Measurements from ENCODE around the gene SUGT1.
"Not testable (repeated sequence)": the region's sequence is repeated elsewhere in the genome, so short reads cannot be mapped to it uniquely, and the experiment has no call there.

Gene SUGT1

GRCh38 chr13:52652196-52652979 is at the start of gene SUGT1:
SUGT1 (plus strand) TSS chr13:52652836; CDS start chr13:52652921, 85 bp downstream.
- peak; percentile 89 to 95 (median 94) for DNase-seq

DNA sequence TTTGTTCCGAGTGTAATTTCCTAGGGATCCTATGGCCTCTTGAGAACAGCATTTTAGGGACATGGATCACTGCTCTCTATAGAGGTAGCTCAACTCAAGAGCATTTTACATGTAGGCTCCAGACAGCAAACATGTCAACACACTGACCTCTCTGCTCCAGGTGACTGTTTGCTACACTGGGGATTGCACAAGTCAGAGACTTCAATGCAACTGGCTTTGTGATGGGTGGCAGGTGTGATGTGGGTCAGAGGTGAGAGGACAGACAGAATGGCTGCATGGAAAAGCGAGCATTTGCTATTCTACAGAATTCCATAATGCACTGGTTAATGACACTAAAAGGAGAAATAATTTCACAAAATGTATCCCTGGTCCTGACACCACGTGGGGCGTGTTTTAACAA is 49.3 kb upstream of the SUGT1 start:
- DNase-seq = not testable (repeated sequence)

- not testable (repeated sequence) for DNase-seq
Observed at GRCh38 chr13:52606126-52606525, 46.5 kb upstream of the SUGT1 start.

DNA sequence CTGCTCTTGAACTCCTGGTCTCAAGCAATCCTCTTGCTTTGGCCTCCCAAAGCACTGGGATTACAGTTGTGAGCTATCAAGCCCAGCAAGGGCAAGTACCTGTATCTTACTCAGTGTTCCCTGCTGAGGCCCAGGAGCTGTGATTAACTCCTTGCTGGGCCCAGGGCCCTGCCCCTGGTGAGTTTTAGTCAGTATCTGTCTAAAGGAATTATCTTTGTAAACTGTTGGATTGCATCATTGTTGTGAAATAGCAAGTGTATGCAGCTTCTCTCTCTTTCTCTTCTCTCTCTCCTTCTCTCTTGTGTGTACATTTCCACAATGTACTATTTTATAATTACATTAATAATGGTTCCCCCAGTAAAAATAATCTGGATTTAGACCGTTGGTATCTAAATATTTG is 45.8 kb upstream of the SUGT1 start:
- DNase-seq = not testable (repeated sequence)

DNA sequence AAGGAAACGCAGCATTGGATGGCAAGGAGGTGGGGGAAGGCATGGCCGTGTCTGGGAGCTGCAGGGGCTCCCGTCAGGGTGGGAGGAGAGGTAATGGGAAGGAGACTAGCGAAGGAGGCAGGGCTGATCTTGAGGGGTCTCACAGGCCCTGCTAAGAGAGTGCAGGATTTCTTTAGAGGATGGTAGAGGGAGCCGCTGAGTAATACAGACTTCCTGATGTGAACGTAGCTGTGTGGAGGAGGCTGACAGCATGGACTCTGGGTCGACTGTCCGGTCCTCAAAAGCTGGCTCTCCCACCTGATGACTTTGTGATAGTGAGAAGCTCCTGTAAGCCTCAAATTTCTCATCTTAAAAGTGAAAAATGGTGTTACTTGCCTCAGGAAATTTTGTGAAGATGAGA is 44.5 kb upstream of the SUGT1 start:
- DNase-seq = not testable (repeated sequence)

DNA sequence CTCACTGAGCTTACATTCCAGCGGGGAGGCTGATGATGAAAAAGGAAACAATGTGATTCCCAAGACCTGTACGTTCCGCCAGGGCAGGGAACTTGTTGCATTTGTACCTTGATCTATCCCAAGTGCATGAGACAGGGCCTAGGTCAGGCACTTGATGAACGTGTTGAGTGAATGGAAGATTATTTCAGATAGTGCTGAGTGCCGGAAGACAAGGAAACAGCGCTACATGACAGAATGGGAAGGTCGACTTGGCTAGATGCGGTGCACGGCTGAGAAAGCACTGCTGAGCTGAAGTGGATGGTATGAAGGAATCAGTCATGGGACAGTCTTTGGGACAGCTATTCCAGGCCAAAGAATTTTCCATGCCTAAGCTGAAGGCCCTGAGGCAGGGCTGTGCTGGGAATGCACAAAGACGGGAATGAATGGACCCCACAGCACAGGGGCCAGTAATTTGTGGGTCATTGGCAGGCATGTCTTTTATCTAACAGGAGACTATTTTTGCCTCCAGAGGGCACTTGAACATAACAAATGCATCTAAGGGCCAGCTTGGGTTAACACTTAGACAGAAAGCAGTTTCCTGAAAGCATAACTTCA is 43.5 kb upstream of the SUGT1 start:
- DNase-seq = peak in 3 of 6 experiments; percentile 5 to 11 (median 6)

DNA sequence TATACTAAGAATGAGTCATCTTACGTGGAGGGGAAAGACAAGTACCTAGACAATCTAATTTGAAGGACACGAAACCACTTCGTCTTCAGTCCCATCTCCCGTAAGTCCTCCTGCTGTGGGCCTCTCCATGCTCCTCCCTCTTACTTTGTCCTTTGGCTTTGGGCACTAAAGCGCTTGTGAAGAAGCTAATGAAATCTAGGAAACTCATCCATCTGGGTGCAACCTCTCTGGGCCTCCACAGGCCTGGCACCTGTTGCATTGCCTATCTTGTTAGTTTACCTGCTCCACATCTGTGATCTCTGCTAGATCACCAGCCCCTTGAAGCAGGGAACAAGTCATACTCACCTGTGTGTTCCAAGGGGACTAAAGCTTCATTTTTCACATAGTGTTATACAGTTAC is 42.5 kb upstream of the SUGT1 start:
- DNase-seq = not testable (repeated sequence)

DNA sequence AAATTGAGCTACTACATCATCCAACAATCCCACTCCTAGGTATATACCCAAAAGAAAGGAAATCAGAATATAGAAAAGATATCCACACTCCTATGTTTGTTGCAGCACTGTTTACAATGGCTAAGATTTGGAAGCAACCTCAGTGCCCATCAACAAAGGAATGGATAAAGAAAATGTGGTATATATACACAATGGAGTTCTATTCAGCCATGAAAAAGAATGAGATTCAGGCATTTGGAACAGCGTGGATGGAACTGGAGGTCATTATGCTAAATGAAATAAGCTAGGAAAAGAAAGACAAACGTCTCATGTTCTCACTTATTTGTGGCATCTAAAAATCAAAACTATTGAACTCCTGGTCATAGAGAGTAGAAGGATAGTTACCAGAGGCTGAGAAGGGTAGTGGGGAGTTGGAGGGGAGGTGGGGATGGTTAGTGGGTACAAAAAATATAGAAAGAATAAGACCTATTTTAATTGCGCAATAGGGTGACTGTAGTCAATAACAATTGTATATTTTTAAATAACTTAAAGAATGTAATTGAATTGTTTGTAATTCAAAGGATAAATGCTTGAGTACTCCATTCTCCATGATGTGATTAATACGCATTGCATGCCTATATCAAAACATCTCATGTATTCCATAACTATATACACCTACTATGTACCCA is 37.4 kb upstream of the SUGT1 start:
- no peak for DNase-seq

- no peak for DNase-seq
Observed at GRCh38 chr13:52615812-52616211, 36.8 kb upstream of the SUGT1 start.

GRCh38 chr13:52617070-52618060 is 35.3 kb upstream of the SUGT1 start:
- DNase-seq = peak; percentile 63 to 87 (median 72)

DNA sequence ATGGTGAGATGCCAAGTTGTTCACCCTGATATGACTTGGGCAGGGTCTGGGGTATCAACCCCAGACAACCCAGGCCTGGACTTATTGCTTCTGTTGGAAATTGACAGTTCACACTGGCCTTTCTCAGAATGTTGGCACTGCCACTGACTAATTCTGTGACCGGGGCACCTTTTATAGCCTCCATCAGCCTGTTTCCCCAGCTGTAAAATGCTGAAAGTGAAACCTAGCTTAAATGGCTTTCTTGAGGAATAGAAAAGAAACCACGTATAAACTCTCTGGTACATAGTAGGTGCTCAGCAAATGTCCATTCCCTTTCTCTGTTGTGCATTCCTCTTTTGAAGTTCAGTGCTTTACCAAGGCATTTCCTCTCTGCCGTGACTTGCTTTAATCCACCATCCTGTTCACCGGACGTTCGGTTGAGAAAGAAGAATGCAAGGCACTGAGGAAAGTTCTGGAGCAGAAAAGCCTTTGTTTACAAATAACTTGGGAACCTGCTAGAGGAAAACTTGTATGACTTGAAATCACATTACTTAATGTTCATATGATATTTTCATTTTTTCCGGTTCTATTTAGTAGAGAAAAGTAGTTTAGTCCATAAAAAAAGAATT is 21.4 kb upstream of the SUGT1 start:
- DNase-seq = not testable (repeated sequence)

DNA sequence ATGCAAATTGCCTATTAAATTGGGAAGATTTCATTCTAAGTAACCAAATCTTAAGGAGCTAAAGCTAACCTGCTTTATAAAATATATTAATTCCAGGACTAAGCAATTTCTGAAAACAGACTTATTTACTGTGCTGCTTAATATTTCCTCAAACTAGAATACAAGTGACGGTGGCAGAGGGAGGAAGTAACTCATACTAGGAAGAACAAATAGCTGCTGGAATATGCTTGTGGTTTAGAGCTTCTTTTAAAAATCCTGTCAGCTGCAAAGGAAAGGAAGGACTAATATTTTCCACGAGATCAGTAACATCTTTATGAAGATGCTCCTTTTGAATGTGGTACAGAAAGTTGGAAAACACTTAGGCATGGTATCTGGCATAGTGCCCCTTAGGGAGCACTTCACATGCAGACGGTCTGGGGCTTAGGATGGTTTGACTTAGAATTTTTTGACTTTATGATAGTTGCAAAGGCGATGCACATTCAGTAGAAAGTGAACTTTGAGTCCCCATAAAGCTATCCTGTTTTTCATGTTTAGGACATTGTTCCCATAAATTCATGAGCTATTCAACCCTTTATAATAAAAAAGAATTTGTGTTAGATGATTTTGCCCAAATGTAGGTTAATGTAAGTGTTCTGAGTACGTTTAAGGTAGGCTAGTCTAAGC is 13.8 kb upstream of the SUGT1 start:
- no peak for DNase-seq

GRCh38 chr13:52642131-52642530 is 10.5 kb upstream of the SUGT1 start, which contains the start of gene HNRNPA1L2:
HNRNPA1L2 (plus strand) TSS chr13:52642431; CDS start chr13:52642493, 62 bp downstream.
- DNase-seq = no peak

GRCh38 chr13:52644108-52644507 is 8.5 kb upstream of the SUGT1 start:
- no peak for DNase-seq

DNA sequence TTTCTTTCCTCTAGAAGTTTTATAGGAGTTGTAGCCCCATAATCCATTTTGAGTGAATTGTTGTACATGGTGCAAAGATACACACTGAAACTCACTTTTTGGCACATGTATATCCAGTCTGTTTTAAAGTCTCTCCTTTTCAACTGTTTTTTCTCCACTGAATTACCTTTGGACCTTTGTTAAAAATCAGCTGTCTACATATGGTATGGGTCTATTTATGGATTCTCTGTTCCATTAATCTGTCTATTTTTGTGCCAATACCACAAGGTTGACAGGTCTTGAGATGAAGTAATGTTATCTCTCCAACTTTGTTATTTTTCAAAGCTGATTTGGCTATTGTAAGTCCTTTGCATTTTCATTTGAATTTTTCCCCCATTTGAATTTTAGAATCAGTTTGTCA is 5.7 kb upstream of the SUGT1 start:
- DNase-seq = no peak

- no peak for DNase-seq
Observed at GRCh38 chr13:52650731-52651130, 1.9 kb upstream of the SUGT1 start.

GRCh38 chr13:52651897-52652195 is 790 bp upstream of the SUGT1 start:
- no peak for DNase-seq

DNA sequence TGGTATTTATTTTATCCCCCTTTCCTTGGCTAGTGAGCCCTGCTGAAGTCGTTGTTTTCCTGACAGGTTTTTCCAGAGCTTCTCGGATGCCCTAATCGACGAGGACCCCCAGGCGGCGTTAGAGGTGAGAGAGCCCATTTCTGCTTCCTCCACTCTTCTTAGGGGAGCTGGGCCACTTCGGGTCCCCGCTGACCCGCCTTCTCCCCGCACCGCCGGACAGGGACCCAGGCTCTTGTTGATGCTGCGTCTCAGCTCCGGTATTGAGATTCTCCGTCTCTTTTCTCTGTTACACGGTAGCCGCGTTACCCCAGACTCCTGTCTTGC is 306 bp downstream of the SUGT1 start:
- DNase-seq = no peak

DNA sequence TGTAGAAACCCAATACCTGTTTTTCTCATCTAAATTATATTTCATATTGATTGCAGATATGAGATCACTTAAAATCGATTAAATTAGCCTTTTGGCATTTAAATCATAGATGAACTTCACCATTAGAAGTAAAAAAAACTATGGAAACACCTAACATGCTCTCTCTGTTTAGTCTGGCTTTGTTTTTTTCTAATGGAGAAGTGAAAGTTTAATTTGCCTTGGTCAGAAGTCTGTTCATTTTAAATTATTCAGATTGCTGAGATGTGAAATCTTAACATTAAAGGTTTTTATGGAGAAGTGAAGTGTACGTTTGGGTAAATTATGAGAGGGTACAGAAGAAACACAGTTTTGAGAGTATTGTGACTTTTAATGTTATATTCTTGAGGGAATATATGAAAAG is 6.7 kb downstream of the SUGT1 start:
- no peak for DNase-seq

- no peak for DNase-seq
Observed at GRCh38 chr13:52664272-52664671, 11.6 kb downstream of the SUGT1 start.

- peak in 1 of 6 experiments; percentile 9 for DNase-seq
Observed at GRCh38 chr13:52665325-52665724, 12.7 kb downstream of the SUGT1 start.

GRCh38 chr13:52669677-52670076 is 17.0 kb downstream of the SUGT1 start:
- no peak for DNase-seq
